Natural killer cell (primary cell): ENCODE data around the gene PDZD8. TPM values are rescaled to one million over a fixed set of nuclear protein-coding genes. Genes with fewer than 3 reads are reported as not detected.
"Not testable (repeated sequence)": the region's sequence is repeated elsewhere in the genome, so short reads cannot be mapped to it uniquely, and the experiment has no call there.

ENCODE experiments used
- ATAC-seq, 3 donors: fragments of 150-1000 bp in 2 of 3; fragments of 200-7000 bp in 1 of 3; cut with Tn5 transposase; 1 replicate in 1 of 3; 2 replicates in 2 of 3; pipeline ENCODE4 v1.10.0; 2021; ENCODE audit warnings: mild to moderate bottlenecking in 2 of 3, moderate library complexity in 2 of 3
- DNase-seq, 2 donors: peaks; one replicate each; pipeline versions ENCODE4 v3.0.0 to v3.0.0-alpha.2; 2013 to 2021; ENCODE audit warnings: mixed read lengths in 1 of 2
- H3K27ac ChIP-seq: one replicate; pipeline ENCODE4 v1.5.1; 2013; ENCODE audit warnings: mild to moderate bottlenecking, low read length
- H3K27me3 ChIP-seq: one replicate; pipeline ENCODE4 v1.6.1; 2013; ENCODE audit warnings: low read length; ENCODE audit not compliant: control insufficient read depth, insufficient read depth
- H3K36me3 ChIP-seq: one replicate; pipeline ENCODE4 v1.6.1; 2013; ENCODE audit warnings: low read length; ENCODE audit not compliant: control insufficient read depth, insufficient read depth
- H3K4me1 ChIP-seq: one replicate; pipeline ENCODE4 v1.6.1; 2013; ENCODE audit warnings: low read length; ENCODE audit not compliant: control insufficient read depth, insufficient read depth
- H3K4me3 ChIP-seq: one replicate; pipeline ENCODE4 v1.5.1; 2013; ENCODE audit warnings: low read length
- H3K9me3 ChIP-seq: one replicate; pipeline ENCODE4 v1.6.1; 2013; ENCODE audit warnings: low read length; ENCODE audit not compliant: control insufficient read depth, insufficient read depth
- H3K27ac Mint-ChIP-seq, 2 donors: one replicate each; pipeline ENCODE4 v1.8.0; 2022; ENCODE audit warnings: mild to moderate bottlenecking in 2 of 2, mixed read lengths in 2 of 2, moderate library complexity in 1 of 2
- H3K27me3 Mint-ChIP-seq, 2 donors: one replicate each; pipeline ENCODE4 v1.8.0; 2022; ENCODE audit warnings: low read depth in 2 of 2, mixed read lengths in 2 of 2
- H3K36me3 Mint-ChIP-seq: one replicate; pipeline ENCODE4 v1.8.0; 2022; ENCODE audit warnings: mixed read lengths
- H3K4me1 Mint-ChIP-seq, 2 donors: one replicate each; pipeline ENCODE4 v1.8.0; 2022; ENCODE audit warnings: mixed read lengths in 2 of 2
- H3K4me3 Mint-ChIP-seq: one replicate; pipeline ENCODE4 v1.8.0; 2022; ENCODE audit warnings: mild to moderate bottlenecking, moderate library complexity, mixed read lengths
- H3K9me3 Mint-ChIP-seq, 2 donors: one replicate each; pipeline ENCODE4 v1.8.0; 2022; ENCODE audit warnings: mixed read lengths in 2 of 2
- CTCF ChIP-seq: fragments of 200-600 bp; IDR thresholded peaks from one replicate; pipeline ENCODE4 v1.8.0; 2022; ENCODE audit warnings: antibody characterized with exemption
- WGBS: methylation state at CpG from one replicate; pipeline ENCODE4 v1.1.7; 2013; ENCODE audit warnings: missing lambda C conversion rate; ENCODE audit not compliant: insufficient coverage; 5-methylcytosine and 5-hydroxymethylcytosine counted together
- intact Hi-C: fragments of 100-400 bp; cut with micrococcal nuclease; formaldehyde crosslinking; loops from one replicate; pipeline ENCODE4 v1.14.2; 2022
- total RNA-seq, 4 donors: library from RNA; stranded (reverse); fragments of 120-200 nt in 1 of 4; gene quantifications; one replicate each; pipeline versions ENCODE4 v1.2.3 to v1.2.4, GENCODE V29; 2013 to 2022

The PDZD8 gene
- total RNA-seq, 3 donors from 2014 or later (not counting 1 experiment from before 2014, with no cell fraction given) = 44.5 to 64.3 (median 51.8) TPM

- ATAC-seq = peak in 2 of 3 donors; percentile 44 to 80
- H3K27ac Mint-ChIP-seq = no peak overlapping the region
- H3K27ac ChIP-seq = no peak overlapping the region
- H3K36me3 Mint-ChIP-seq = no peaks in the 10 kb centered on the region
- no peak overlapping the region for H3K4me3 Mint-ChIP-seq
- H3K9me3 ChIP-seq = no peaks in the 10 kb centered on the region
- peaks cover 29 to 32% of the 10 kb centered on the region in 2 donors for H3K27me3 Mint-ChIP-seq
- peaks cover 5% of the 10 kb centered on the region in 2 donors for H3K4me1 Mint-ChIP-seq
- H3K4me1 ChIP-seq = no peaks in the 10 kb centered on the region
- no peaks in the 10 kb centered on the region for H3K9me3 Mint-ChIP-seq
- DNase-seq = no peak
- no peak overlapping the region for H3K4me3 ChIP-seq
- no peak for TF ChIP-seq CTCF
- H3K36me3 ChIP-seq = no peaks in the 10 kb centered on the region
- WGBS = 88% methylated on average over 5 of the region's 5 CpGs
- H3K27me3 ChIP-seq = peaks cover 11% of the 10 kb centered on the region
- intact Hi-C loops = no loop called here
Measured at GRCh38 chr10:117237401-117237991, 137.7 kb downstream of the PDZD8 start.

DNA sequence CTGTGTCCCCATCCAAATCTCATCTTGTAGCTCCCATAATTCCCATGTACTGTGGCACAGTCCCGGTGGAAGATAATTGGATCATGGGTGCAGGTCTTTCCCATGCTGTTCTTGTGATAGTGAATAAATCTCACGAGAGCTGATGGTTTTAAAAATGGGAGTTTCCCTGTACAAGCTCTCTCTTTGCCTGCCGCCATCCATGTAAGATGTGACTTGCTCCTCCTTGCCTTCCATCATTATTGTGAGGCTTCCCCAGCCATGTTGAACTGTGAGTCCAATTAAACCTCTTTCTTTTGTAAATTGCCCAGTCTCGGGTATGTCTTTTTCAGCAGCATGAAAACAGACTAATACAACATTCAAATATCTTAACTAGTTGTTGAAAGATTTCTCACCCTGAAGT lies 145.1 kb downstream of the PDZD8 start:
- H3K27me3 Mint-ChIP-seq = peaks cover 21 to 29% of the 10 kb centered on the region in 2 donors
- H3K4me3 Mint-ChIP-seq, H3K27ac ChIP-seq, H3K4me1 ChIP-seq, H3K9me3 ChIP-seq, H3K9me3 Mint-ChIP-seq, H3K36me3 Mint-ChIP-seq, H3K27me3 ChIP-seq, H3K4me3 ChIP-seq, DNase-seq, H3K4me1 Mint-ChIP-seq, intact Hi-C loops, H3K27ac Mint-ChIP-seq, ATAC-seq, H3K36me3 ChIP-seq: not testable (repeated sequence)
- 94% methylated on average over 4 of the region's 4 CpGs for WGBS

- peaks cover 18 to 29% of the 10 kb centered on the region in 2 donors for H3K27me3 Mint-ChIP-seq
- Histone ChIP-seq H3K27ac (no peak overlapping the region), H3K36me3 (no peaks in the 10 kb centered on the region), H3K4me3 (no peak overlapping the region), H3K4me1 (no peaks in the 10 kb centered on the region), H3K9me3 (no peaks in the 10 kb centered on the region), H3K27me3 (no peaks in the 10 kb centered on the region)
- no peak overlapping the region for H3K4me3 Mint-ChIP-seq
- DNase-seq = no peak
- no peaks in the 10 kb centered on the region for H3K4me1 Mint-ChIP-seq
- TF ChIP-seq CTCF = no peak
- no peaks in the 10 kb centered on the region for H3K36me3 Mint-ChIP-seq
- ATAC-seq = no peak
- H3K9me3 Mint-ChIP-seq = no peaks in the 10 kb centered on the region
- intact Hi-C loops = no loop called here
- no peak overlapping the region for H3K27ac Mint-ChIP-seq
Measured at GRCh38 chr10:117228210-117228609, 147.0 kb downstream of the PDZD8 start.

Other genes starting within 250 kb of the PDZD8 start
- not detected for gene VAX1, start 237.2 kb downstream of the PDZD8 start, total RNA-seq
- not detected for gene KCNK18, start 178.0 kb downstream of the PDZD8 start, total RNA-seq
- 1 to 10 TPM in 1 of 3 donors, under 1 TPM in 2; 0.21 to 8.0 (median 0.36) TPM for gene SLC18A2, start 134.3 kb downstream of the PDZD8 start, total RNA-seq
- not detected for gene EMX2, start 167.3 kb upstream of the PDZD8 start, total RNA-seq